Left ventricle myocardium inferior (tissue), 1 donor: ENCODE data around the gene NUCKS1. TPM values are rescaled to one million over a fixed set of nuclear protein-coding genes. Genes with fewer than 3 reads are reported as not detected.
A peak's percentile ranks its signal among the peaks of the same experiment; 100 is the strongest.

ENCODE experiments used
- DNase-seq: peaks from one replicate; pipeline ENCODE4 v3.0.0-alpha.2; 2020
- H3K27ac ChIP-seq: fragments of 200-600 bp; replicated peaks from 2 replicates; pipeline ENCODE4 v1.8.0; 2021
- H3K27me3 ChIP-seq: fragments of 200-600 bp; 2 replicates; pipeline ENCODE4 v1.8.0; 2021; ENCODE audit warnings: low read depth
- H3K36me3 ChIP-seq: fragments of 200-600 bp; 2 replicates; pipeline ENCODE4 v1.8.0; 2021
- H3K4me1 ChIP-seq: fragments of 200-600 bp; 2 replicates; pipeline ENCODE4 v1.8.0; 2021
- H3K4me3 ChIP-seq: fragments of 200-600 bp; 2 replicates; pipeline ENCODE4 v1.8.0; 2021; ENCODE audit warnings: mild to moderate bottlenecking, moderate library complexity
- H3K9me3 ChIP-seq: fragments of 200-600 bp; replicated peaks from 2 replicates; pipeline ENCODE4 v1.8.0; 2021
- CTCF ChIP-seq: fragments of 200-600 bp; IDR thresholded peaks from 2 replicates; pipeline ENCODE4 v1.8.0; 2021; ENCODE audit warnings: antibody characterized with exemption, mild to moderate bottlenecking, borderline replicate concordance
- intact Hi-C: fragments of 100-400 bp; cut with micrococcal nuclease; formaldehyde crosslinking; loops from one replicate; pipeline ENCODE4 v1.11.0; 2022
- total RNA-seq: library from RNA; stranded (reverse); fragmentation: NEBNext Ultra II Directional; extraction: Animal tissue kit (Norgen Biotek cat#: 25700); gene quantifications from one replicate; pipeline ENCODE4 v1.2.1, GENCODE V29; 2021
- donor health status: DM: no; HTN: yes; CAD: no; lungs with severe emphysema.

Gene NUCKS1
- total RNA-seq, 1 donor from 2014 or later: 217 TPM

- no peak for DNase-seq
- no peaks in the 10 kb centered on the region for H3K9me3 ChIP-seq
- H3K27me3 ChIP-seq: no peaks in the 10 kb centered on the region
- no peaks in the 10 kb centered on the region for H3K4me1 ChIP-seq
- peaks cover 71% of the 10 kb centered on the region for H3K36me3 ChIP-seq
- no peak for TF ChIP-seq CTCF
- no peak overlapping the region for H3K27ac ChIP-seq
- intact Hi-C loops: no loop called here
- no peak overlapping the region for H3K4me3 ChIP-seq
Observed at GRCh38 chr1:205716371-205717132, 33.4 kb downstream of the NUCKS1 start.

- DNase-seq: no peak
- Histone ChIP-seq H3K4me1 (peaks cover 7% of the 10 kb centered on the region), H3K9me3 (no peaks in the 10 kb centered on the region), H3K27ac (no peak overlapping the region), H3K4me3 (no peak overlapping the region), H3K27me3 (no peaks in the 10 kb centered on the region), H3K36me3 (peaks cover 61% of the 10 kb centered on the region)
- TF ChIP-seq CTCF: no peak
- intact Hi-C loops: no loop called here
Observed at GRCh38 chr1:205715628-205716027, 34.4 kb downstream of the NUCKS1 start.

GRCh38 chr1:205714906-205715246 lies 35.1 kb downstream of the NUCKS1 start:
- no peak for TF ChIP-seq CTCF
- Histone ChIP-seq H3K4me1 (peaks cover 10% of the 10 kb centered on the region), H3K36me3 (peaks cover 54% of the 10 kb centered on the region), H3K27me3 (no peaks in the 10 kb centered on the region), H3K4me3 (no peak overlapping the region), H3K27ac (no peak overlapping the region), H3K9me3 (no peaks in the 10 kb centered on the region)
- DNase-seq: no peak
- intact Hi-C loops: loop anchor here (5.0 kb wide), 2 partner anchors 53 to 123 kb away; no protein-coding TSS in a partner anchor

DNA sequence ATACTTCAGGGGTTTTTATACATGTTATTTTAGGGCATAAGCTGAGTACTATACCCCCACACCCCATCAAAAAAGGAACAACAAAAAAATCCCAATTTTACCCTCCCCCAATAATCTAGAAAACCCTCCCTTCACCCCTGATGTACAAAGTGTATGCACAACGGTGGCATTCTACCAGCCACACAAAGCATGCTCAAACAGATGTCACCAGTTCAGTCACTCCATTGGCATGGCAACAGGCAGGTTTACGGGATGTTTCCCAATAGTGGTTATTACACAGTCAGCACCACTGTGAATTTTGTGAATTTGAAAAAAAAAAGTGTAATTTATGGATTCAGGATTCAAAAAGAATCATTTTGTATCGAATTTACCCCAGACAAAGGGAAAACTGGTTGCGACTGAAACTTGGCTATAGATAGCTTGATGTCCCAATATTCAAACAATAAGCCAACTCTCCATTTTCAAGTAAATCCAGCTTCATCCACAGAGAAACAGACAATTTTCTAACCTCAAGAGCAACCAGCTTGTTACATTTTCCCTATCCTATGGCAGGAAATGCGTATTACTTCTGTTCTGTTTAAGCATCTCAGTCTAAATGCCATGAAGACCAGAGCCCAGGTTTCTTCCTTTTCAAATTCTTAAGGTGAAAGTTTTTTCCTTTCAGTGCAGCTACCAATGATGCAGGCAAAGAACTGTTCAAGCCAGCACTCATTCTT lies 35.6 kb downstream of the NUCKS1 start:
- H3K27me3 ChIP-seq: no peaks in the 10 kb centered on the region
- no peak overlapping the region for H3K4me3 ChIP-seq
- H3K36me3 ChIP-seq: peaks cover 49% of the 10 kb centered on the region
- peaks cover 15% of the 10 kb centered on the region for H3K4me1 ChIP-seq
- no peak for DNase-seq
- no peak overlapping the region for H3K27ac ChIP-seq
- H3K9me3 ChIP-seq: no peaks in the 10 kb centered on the region
- intact Hi-C loops: loop anchor here (5.0 kb wide), 2 partner anchors 52 to 122 kb away; no protein-coding TSS in a partner anchor
- no peak for TF ChIP-seq CTCF

- intact Hi-C loops: loop anchor here (5.0 kb wide), 2 partner anchors 49 to 119 kb away; no protein-coding TSS in a partner anchor
- H3K27ac ChIP-seq: peak overlapping the region; percentile 9
- DNase-seq: no peak
- peaks cover 27% of the 10 kb centered on the region for H3K4me1 ChIP-seq
- TF ChIP-seq CTCF: peak; percentile 92
- H3K9me3 ChIP-seq: no peaks in the 10 kb centered on the region
- no peak overlapping the region for H3K4me3 ChIP-seq
- H3K36me3 ChIP-seq: peaks cover 19% of the 10 kb centered on the region
- H3K27me3 ChIP-seq: no peaks in the 10 kb centered on the region
Observed at GRCh38 chr1:205711105-205712048, 38.6 kb downstream of the NUCKS1 start.
